MCF 10A (cell line): ENCODE results near the gene TUBGCP2. TPM values are rescaled to one million over a fixed set of nuclear protein-coding genes. Genes with fewer than 3 reads are reported as not detected.

Source experiments
- BruUV-seq: library from RNA; stranded (reverse); fragments of 400-500 nt; replicated peaks from 2 replicates; lab custom pipeline; 2021; lab: Mats Ljungman, UMichigan
- CTCF ChIA-PET: fragments of 300-600 bp; sonication (Branson Sonifier 250); formaldehyde crosslinking; extraction: SDS; loops from one replicate; lab custom pipeline; 2021; ENCODE audit warnings: antibody characterized with exemption, inconsistent platforms; lab: Yijun Ruan, JAX
- POLR2A ChIA-PET: fragments of 300-600, 350-650 bp; sonication (Branson Sonifier 250); formaldehyde crosslinking; extraction: SDS; loops from one replicate; lab custom pipeline; 2020; ENCODE audit warnings: antibody characterized with exemption, inconsistent platforms; lab: Yijun Ruan, JAX
- DNase-seq: peaks from one replicate; pipeline ENCODE4 v3.0.0-alpha.2; 2018; ENCODE audit not compliant: unreplicated experiment
- H3K27ac Mint-ChIP-seq: one replicate; pipeline ENCODE4 v1.8.0; 2022; ENCODE audit warnings: mild to moderate bottlenecking, low read depth, mixed read lengths; ENCODE audit not compliant: unreplicated experiment
- H3K27me3 Mint-ChIP-seq: one replicate; pipeline ENCODE4 v1.8.0; 2022; ENCODE audit warnings: mixed read lengths; ENCODE audit not compliant: insufficient read depth, unreplicated experiment
- H3K36me3 Mint-ChIP-seq: one replicate; pipeline ENCODE4 v1.8.0; 2022; ENCODE audit warnings: mild to moderate bottlenecking, moderate library complexity, mixed read lengths; ENCODE audit not compliant: insufficient read depth, unreplicated experiment
- H3K4me1 Mint-ChIP-seq: one replicate; pipeline ENCODE4 v1.8.0; 2022; ENCODE audit warnings: mixed read lengths; ENCODE audit not compliant: insufficient read depth, unreplicated experiment
- H3K4me3 Mint-ChIP-seq: one replicate; pipeline ENCODE4 v1.8.0; 2022; ENCODE audit warnings: mild to moderate bottlenecking, moderate library complexity, mixed read lengths; ENCODE audit not compliant: unreplicated experiment
- H3K9me3 Mint-ChIP-seq: one replicate; pipeline ENCODE4 v1.8.0; 2022; ENCODE audit warnings: mixed read lengths; ENCODE audit not compliant: unreplicated experiment
- CTCF ChIP-seq: fragments of 200-600 bp; IDR thresholded peaks from one replicate; pipeline ENCODE4 v1.8.0; 2022; ENCODE audit warnings: antibody characterized with exemption, mild to moderate bottlenecking; ENCODE audit not compliant: unreplicated experiment
- intact Hi-C: fragments of 100-400 bp; cut with micrococcal nuclease; formaldehyde crosslinking; loops from 2 replicates; pipeline ENCODE4 v1.14.1; 2022
- total RNA-seq: library from RNA; stranded (reverse); gene quantifications from 2 replicates; pipeline ENCODE4 v1.2.3, GENCODE V29; 2022

The TUBGCP2 gene
- total RNA-seq, 1 experiment from 2014 or later = 95.9 TPM

GRCh38 chr10:133231946-133232574 lies 76.6 kb downstream of the TUBGCP2 start:
- Mint-ChIP-seq H3K27ac (no peak overlapping the region), H3K36me3 (no peaks in the 10 kb centered on the region), H3K4me3 (no peak overlapping the region), H3K27me3 (no peaks in the 10 kb centered on the region), H3K9me3 (no peaks in the 10 kb centered on the region), H3K4me1 (no peaks in the 10 kb centered on the region)
- ChIA-PET CTCF (no interaction called here), POLR2A (no interaction called here)
- BruUV-seq = no TSS peak
- intact Hi-C loops = no loop called here
- TF ChIP-seq CTCF = no peak
- DNase-seq = no peak

- Mint-ChIP-seq H3K36me3 (no peaks in the 10 kb centered on the region), H3K27me3 (no peaks in the 10 kb centered on the region), H3K27ac (no peak overlapping the region), H3K4me3 (no peak overlapping the region), H3K4me1 (no peaks in the 10 kb centered on the region), H3K9me3 (no peaks in the 10 kb centered on the region)
- ChIA-PET POLR2A (no interaction called here), CTCF (no interaction called here)
- intact Hi-C loops = no loop called here
- BruUV-seq = no TSS peak
- no peak for DNase-seq
- TF ChIP-seq CTCF = no peak
These were observed 77.3 kb downstream of the TUBGCP2 start for GRCh38 chr10:133231244-133231945.

DNA sequence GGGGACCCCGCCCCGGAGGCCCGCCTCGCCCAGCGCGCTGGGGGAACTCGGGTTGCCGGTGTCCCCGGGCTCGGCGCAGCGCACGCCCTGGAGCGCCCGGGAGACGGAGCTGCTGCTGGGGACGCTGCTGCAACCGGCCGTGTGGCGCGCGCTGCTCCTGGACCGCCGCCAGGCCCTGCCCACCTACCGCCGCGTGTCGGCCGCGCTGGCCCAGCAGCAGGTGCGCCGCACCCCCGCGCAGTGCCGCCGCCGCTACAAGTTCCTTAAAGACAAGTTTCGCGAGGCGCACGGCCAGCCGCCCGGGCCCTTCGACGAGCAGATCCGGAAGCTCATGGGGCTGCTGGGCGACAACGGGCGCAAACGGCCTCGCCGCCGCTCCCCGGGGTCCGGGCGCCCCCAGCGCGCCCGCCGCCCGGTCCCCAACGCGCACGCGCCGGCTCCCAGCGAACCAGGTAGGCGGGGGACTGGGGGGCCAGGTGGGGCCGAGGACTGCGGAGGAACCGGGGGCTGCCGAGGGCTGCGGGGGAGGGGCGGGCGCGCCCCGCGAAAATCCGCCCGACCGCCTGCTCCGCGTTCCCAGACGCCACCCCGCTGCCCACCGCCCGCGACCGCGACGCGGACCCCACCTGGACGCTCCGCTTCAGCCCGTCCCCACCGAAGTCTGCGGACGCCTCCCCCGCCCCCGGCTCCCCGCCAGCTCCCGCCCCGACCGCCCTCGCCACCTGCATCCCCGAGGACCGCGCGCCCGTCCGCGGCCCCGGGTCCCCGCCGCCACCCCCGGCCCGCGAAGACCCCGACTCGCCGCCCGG lies 78.1 kb downstream of the TUBGCP2 start:
- Mint-ChIP-seq H3K9me3 (no peaks in the 10 kb centered on the region), H3K27ac (no peak overlapping the region), H3K4me3 (no peak overlapping the region), H3K4me1 (no peaks in the 10 kb centered on the region), H3K36me3 (no peaks in the 10 kb centered on the region), H3K27me3 (no peaks in the 10 kb centered on the region)
- ChIA-PET CTCF (no interaction called here), POLR2A (no interaction called here)
- no TSS peak for BruUV-seq
- TF ChIP-seq CTCF = no peak
- intact Hi-C loops = no loop called here
- no peak for DNase-seq

DNA sequence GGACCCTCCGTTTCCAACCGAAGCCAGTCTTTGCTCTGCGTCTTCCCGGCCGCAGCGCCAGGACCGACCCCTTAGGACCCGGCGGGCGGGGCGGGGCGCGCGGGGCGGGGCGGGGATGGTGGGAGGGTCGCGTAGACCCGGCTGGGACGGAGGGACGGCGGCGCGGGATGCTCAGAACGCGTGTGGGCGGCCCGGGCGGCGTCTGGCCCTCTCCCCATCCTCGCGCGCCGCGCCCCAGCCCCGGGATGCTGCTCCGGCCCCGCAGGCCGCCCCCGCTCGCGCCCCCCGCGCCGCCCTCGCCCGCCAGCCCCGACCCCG lies 78.7 kb downstream of the TUBGCP2 start, which contains the start of gene UTF1:
Gene UTF1 (plus strand): TSS at position 174 of the 318 bp plus-strand sequence. CDS start 72 bp downstream, at position 246.
- no peaks in the 10 kb centered on the region for H3K9me3 Mint-ChIP-seq
- H3K36me3 Mint-ChIP-seq = no peaks in the 10 kb centered on the region
- no peak within 1 kb of the TSS for H3K4me3 Mint-ChIP-seq
- TF ChIP-seq CTCF = no peak
- DNase-seq = no peak
- no peak within 1 kb of the TSS for H3K27ac Mint-ChIP-seq
- CTCF ChIA-PET = no interaction called here
- BruUV-seq = no TSS peak
- no peaks in the 10 kb centered on the region for H3K4me1 Mint-ChIP-seq
- intact Hi-C loops = no loop called here
- H3K27me3 Mint-ChIP-seq = no peaks in the 10 kb centered on the region
- POLR2A ChIA-PET = no interaction called here
